Stomach smooth muscle (tissue), 2 donors: ENCODE results near the gene RRM1.
"Not testable (repeated sequence)": the region's sequence is repeated elsewhere in the genome, so short reads cannot be mapped to it uniquely, and the experiment has no call there.

Experiments used
- H3K27ac ChIP-seq: one replicate; pipeline ENCODE4 v1.7.0; 2013; ENCODE audit warnings: mild to moderate bottlenecking, low read length, inconsistent platforms
- H3K27me3 ChIP-seq, 2 donors: one replicate each; pipeline ENCODE4 v1.7.0; 2013; ENCODE audit warnings: low read length in 2 of 2; ENCODE audit not compliant: insufficient read depth in 2 of 2, control insufficient read depth in 1 of 2
- H3K36me3 ChIP-seq, 2 donors: one replicate each; pipeline ENCODE4 v1.7.0; 2013; ENCODE audit warnings: low read length in 2 of 2; ENCODE audit not compliant: control insufficient read depth in 2 of 2, insufficient read depth in 2 of 2
- H3K4me1 ChIP-seq: one replicate; pipeline ENCODE4 v1.7.0; 2013; ENCODE audit warnings: low read length; ENCODE audit not compliant: control insufficient read depth, insufficient read depth
- H3K4me3 ChIP-seq, 2 donors: one replicate each; pipeline ENCODE4 v1.7.0; 2013; ENCODE audit warnings: low read length in 2 of 2
- H3K9ac ChIP-seq, 2 donors: one replicate each; pipeline ENCODE4 v1.7.0; 2013; ENCODE audit warnings: low read length in 2 of 2, mild to moderate bottlenecking in 1 of 2
- H3K9me3 ChIP-seq, 2 donors: one replicate each; pipeline ENCODE4 v1.7.0; 2013; ENCODE audit warnings: low read length in 2 of 2; ENCODE audit not compliant: control insufficient read depth in 2 of 2
- donor health status: healthy.
- donor health status: Pancreatic carcinoma.

RRM1 gene

DNA sequence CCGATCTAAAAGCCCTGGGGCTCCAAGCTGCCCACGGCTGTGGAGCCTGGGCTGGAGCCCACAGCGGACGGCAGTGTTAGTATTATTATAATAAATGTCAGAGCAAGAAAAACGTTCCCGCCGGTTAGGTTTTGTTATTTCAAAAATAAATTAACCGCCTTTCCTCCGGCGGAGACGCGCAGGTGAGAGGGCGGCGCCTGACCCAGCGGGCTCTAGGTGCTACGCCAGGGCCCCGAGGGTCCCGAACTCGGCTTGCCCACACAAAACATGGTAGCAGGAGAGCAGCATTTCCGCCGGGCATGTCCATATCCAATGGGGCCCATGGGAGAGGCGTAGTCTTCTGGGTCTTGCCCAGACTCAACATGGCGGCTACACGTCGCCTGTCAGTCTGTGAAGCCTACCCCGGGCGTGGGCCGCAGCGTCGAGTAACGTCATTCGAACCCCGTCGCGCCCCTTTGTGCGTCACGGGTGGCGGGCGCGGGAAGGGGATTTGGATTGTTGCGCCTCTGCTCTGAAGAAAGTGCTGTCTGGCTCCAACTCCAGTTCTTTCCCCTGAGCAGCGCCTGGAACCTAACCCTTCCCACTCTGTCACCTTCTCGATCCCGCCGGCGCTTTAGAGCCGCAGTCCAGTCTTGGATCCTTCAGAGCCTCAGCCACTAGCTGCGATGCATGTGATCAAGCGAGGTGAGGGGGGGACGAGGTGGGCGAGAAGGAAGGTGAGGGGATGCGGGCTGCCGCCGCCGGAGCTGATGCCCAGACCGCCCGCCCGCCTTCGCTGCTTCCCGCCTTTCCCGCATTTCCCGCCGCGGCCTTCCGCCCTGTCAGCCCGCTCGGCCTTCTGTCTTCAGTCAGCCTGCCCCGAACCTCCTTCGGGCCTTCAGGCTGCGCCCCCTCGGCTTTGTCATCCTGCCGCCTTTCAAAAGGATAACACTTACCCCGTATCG lies at the start of gene RRM1:
Gene RRM1 (plus strand): TSS at position 452 of the 944 bp plus-strand sequence. CDS start 214 bp downstream, at position 666.
- no peaks in the 10 kb centered on the region for H3K9me3 ChIP-seq
- H3K36me3 ChIP-seq, result peaks cover 9 to 10% of the 10 kb centered on the region in 2 donors
- H3K27me3 ChIP-seq, result no peaks in the 10 kb centered on the region
- H3K4me3 ChIP-seq, result peak within 1 kb of the TSS; percentile 89 to 93
- peak within 1 kb of the TSS; percentile 95 for H3K27ac ChIP-seq
- H3K4me1 ChIP-seq, result peaks cover 17% of the 10 kb centered on the region
- peak within 1 kb of the TSS; percentile 89 to 97 for H3K9ac ChIP-seq

DNA sequence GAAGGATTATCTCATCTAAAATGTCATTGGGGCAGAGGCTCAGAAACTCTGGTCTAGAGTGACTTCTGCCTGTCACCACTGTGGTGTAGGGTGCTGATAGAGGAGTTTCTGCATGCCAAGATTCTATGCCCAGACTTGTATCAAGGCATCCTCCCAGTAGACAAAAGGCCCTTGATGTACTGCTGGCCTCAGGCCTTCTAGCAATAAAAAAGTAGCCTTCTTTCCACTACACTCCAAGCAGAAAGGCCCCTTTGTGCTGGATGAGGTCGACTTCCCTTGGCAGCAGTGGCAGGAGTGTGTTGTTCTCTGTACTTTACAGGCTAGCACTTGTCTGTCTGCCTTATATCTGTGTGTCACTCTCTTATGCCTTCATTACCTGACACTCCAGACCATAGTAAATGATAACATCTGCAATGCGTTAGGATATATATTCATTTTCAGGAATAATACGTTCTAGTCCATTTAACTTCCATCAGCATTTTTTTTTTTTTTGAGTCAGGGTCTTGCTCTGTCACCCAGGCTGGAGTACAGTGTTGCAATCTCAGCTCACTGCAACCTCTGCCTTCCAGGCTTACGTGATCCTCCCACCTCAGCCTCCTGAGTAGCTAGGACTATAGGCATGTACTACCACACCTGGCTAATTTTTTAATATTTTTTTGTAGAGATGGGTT lies 49.5 kb upstream of the RRM1 start:
- peaks cover 13% of the 10 kb centered on the region for H3K4me1 ChIP-seq
- H3K27ac ChIP-seq, result no peak overlapping the region
- no peak overlapping the region for H3K4me3 ChIP-seq
- no peaks in the 10 kb centered on the region for H3K36me3 ChIP-seq
- no peak overlapping the region for H3K9ac ChIP-seq
- no peaks in the 10 kb centered on the region for H3K27me3 ChIP-seq
- H3K9me3 ChIP-seq, result no peaks in the 10 kb centered on the region

DNA sequence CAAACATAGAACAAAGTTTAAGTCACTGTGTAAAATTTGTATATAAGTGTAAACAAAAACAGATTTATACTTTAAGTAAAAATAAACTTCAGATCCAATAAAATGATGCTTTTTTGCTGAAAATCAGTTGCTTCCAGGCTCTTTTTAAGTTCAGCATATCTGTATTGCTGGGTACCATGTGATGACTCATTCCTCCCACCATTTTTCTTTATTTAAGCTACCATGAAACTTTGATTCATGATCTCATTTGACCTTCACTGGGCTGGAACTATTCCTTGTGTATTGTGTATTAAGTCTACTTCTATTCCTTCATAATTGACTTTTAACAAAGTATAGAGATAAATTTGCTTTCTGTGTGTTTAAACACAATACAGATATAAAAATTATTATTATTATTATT lies 46.3 kb upstream of the RRM1 start:
- Histone ChIP-seq H3K36me3 (no peaks in the 10 kb centered on the region), H3K9me3 (no peaks in the 10 kb centered on the region), H3K27ac (no peak overlapping the region), H3K4me1 (peaks cover 13% of the 10 kb centered on the region), H3K27me3 (no peaks in the 10 kb centered on the region), H3K9ac (no peak overlapping the region), H3K4me3 (no peak overlapping the region)

DNA sequence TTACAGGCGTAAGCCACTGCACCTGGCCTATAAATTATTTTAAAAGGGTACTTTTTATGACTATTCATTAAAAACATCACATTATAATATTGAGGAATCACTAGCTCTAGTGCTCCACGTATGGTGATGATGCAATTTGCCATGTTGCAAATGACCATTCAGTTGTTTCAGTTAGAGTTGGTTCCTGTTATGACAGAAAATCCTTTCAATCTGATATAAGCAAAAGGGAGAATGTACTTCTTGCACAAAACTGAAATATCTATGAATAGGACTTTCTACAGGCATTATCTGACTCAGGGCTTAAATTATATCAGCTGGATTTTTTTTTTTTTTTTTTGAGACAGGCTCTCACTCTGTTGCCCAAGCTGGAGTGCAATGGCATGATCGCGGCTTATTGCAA lies 45.6 kb upstream of the RRM1 start:
- H3K9me3 ChIP-seq, result no peaks in the 10 kb centered on the region
- H3K36me3 ChIP-seq, result no peaks in the 10 kb centered on the region
- H3K4me3 ChIP-seq, result no peak overlapping the region
- no peak overlapping the region for H3K27ac ChIP-seq
- H3K4me1 ChIP-seq, result peaks cover 13% of the 10 kb centered on the region
- no peaks in the 10 kb centered on the region for H3K27me3 ChIP-seq
- no peak overlapping the region for H3K9ac ChIP-seq

DNA sequence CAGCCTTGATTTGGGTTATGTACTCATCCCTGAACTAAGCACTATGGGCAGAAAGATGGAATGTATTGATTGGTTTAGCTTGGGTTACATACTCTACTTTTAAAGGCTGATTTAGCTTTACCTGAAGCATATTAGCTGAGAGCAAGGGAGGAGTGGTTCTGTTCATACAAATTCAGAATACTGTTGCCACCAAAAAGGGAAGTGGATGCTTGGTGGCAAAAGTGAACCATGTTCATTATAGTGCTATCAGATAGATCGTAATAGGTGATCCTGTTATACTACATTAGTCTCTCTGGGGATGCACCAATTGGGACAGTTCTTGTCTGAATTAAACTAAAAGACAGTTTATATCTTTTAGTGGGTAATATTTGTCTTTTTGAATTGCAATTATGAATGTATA lies 44.5 kb upstream of the RRM1 start:
- H3K36me3 ChIP-seq, result no peaks in the 10 kb centered on the region
- H3K9me3 ChIP-seq, result no peaks in the 10 kb centered on the region
- H3K9ac ChIP-seq, result no peak overlapping the region
- H3K27ac ChIP-seq, result no peak overlapping the region
- H3K4me1 ChIP-seq, result peaks cover 1% of the 10 kb centered on the region
- H3K27me3 ChIP-seq, result no peaks in the 10 kb centered on the region
- no peak overlapping the region for H3K4me3 ChIP-seq

DNA sequence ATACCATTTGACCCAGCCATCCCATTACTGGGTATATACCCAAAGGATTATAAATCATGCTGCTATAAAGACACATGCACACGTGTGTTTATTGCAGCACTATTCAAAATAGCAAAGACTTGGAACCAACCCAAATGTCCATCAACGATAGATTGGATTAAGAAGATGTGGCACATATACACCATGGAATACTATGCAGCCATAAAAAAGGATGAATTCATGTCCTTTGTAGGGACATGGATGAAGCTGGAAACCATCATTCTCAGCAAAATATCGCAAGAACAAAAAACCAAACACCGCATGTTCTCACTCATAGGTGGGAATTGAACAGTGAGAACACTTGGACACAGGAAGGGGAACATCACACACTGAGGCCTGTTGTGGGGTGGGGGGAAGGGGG lies 41.4 kb upstream of the RRM1 start:
- H3K4me1 ChIP-seq, result not testable (repeated sequence)

DNA sequence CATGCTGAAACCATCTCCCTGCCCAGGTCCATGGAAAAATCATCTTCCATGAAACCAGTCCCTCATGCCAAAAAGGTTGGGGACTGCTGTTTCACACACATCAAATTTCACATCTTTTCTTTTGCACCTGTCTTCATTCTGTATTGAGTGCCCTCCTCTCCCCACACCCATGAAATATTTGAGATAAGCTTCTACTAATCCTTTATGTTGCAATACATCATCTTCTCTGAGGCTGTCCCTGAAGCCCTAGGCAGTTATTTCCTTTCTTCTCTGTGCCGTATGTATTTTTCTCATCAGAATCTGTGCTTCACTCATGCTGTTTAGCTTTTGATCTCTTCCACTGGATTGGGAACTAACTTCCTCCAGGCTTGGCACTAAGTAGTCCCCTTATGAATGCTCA lies 40.0 kb upstream of the RRM1 start:
- H3K4me1 ChIP-seq, result peaks cover 2% of the 10 kb centered on the region
- no peak overlapping the region for H3K9ac ChIP-seq
- H3K27me3 ChIP-seq, result no peaks in the 10 kb centered on the region
- no peak overlapping the region for H3K4me3 ChIP-seq
- H3K27ac ChIP-seq, result no peak overlapping the region
- H3K36me3 ChIP-seq, result peaks cover 10 to 13% of the 10 kb centered on the region in 2 donors
- no peaks in the 10 kb centered on the region for H3K9me3 ChIP-seq

More for the DNA sequence above, 41.4 kb upstream of the RRM1 start:
- not testable (repeated sequence) for H3K27ac ChIP-seq, H3K4me3 ChIP-seq, H3K9me3 ChIP-seq, H3K27me3 ChIP-seq, H3K36me3 ChIP-seq, H3K9ac ChIP-seq

DNA sequence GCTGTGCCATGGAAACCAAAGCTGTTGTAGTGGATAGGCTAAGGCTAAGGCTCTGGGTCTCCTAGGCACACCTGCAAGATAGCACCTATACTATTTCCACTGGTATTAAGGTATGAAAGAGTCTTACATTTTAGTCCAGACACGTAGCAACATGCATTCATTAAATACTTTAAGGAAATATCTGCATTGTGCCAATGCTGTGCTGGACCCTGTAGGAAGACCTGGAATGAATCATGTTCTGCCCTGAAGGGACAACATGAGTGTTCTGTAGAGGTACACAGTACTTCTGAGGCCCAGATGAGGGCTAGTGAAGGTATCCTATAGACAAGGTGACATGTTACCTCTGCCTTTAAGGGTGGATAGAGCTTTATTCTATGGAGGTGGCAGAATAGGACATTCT lies 35.2 kb upstream of the RRM1 start:
- H3K4me3 ChIP-seq, result no peak overlapping the region
- H3K9me3 ChIP-seq, result no peaks in the 10 kb centered on the region
- no peaks in the 10 kb centered on the region for H3K27me3 ChIP-seq
- peaks cover 2% of the 10 kb centered on the region for H3K4me1 ChIP-seq
- H3K27ac ChIP-seq, result no peak overlapping the region
- H3K9ac ChIP-seq, result no peak overlapping the region
- H3K36me3 ChIP-seq, result peaks cover 21 to 23% of the 10 kb centered on the region in 2 donors

DNA sequence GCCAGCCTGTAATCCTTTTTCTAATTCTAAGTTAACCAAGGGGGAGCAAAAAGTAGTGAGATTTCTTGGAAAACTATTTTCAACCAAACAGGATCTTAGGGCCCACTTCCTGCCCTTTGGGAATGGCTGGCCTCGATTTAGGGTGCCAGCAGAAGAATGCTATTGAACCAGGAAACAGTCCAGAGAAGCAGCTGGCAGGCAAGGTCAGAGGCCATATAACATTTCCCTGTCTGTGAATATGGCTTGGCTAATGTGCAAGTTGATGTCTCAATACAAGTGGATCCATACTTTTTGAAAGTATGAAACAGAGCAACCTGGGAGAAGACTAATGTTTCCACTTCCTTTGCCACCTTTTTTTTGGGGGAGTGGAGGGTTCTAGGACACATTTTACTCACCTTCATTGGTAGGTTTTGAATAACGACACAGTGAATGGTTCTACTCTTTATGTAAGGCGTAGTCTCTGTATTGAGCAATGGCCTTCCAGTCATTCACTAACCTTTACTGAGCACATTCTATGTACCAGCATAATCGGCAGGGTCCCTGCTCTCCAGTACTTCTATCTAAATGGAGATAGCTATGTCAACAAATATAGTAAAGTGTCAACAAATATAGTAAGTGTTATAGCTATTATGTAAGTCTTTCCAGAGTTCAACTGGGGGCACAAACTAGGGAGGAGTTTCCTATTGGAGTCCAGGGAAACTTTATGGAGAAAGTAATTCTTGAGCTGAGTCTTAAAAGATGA lies 34.2 kb upstream of the RRM1 start:
- Histone ChIP-seq H3K9me3 (no peaks in the 10 kb centered on the region), H3K27me3 (no peaks in the 10 kb centered on the region), H3K4me3 (no peak overlapping the region), H3K9ac (no peak overlapping the region), H3K27ac (no peak overlapping the region), H3K36me3 (peaks cover 21 to 23% of the 10 kb centered on the region in 2 donors), H3K4me1 (peaks cover 7% of the 10 kb centered on the region)

DNA sequence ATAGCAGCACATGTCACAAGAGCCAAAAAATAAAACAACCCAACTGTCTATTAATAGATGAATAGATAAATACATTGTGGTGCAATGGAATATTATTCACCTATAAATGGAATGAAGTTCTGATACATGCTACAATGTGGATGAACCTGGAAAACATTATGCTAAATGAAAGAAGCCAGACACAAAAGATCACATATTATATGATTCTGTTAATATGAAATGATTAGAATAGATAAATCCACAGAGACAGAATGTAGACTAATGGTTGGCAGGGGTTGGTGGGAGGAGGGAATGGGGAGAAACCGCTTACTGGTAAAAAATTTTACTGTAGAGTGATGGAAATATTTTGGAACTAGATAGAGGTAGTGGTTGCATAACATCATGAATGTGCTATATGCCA lies 32.9 kb upstream of the RRM1 start:
- H3K27me3 ChIP-seq, result no peaks in the 10 kb centered on the region
- H3K27ac ChIP-seq, result no peak overlapping the region
- H3K9ac ChIP-seq, result no peak overlapping the region
- H3K4me1 ChIP-seq, result peaks cover 12% of the 10 kb centered on the region
- H3K36me3 ChIP-seq, result peaks cover 17% of the 10 kb centered on the region in 2 donors
- H3K9me3 ChIP-seq, result no peaks in the 10 kb centered on the region
- H3K4me3 ChIP-seq, result no peak overlapping the region
